Adrenal gland (tissue), 12 donors: ENCODE data around the gene AP2S1. TPM values are rescaled to one million over a fixed set of nuclear protein-coding genes. Genes with fewer than 3 reads are reported as not detected.

Experiments
- DNase-seq, 7 donors: peaks; one replicate each; pipeline ENCODE4 v3.0.0-alpha.2; 2019 to 2020
- H3K27ac ChIP-seq, 5 donors: fragments of 200-600 bp; sonication (generic) in 4 of 5; 1 replicate in 3 of 5; 2 replicates in 2 of 5; pipeline versions ENCODE4 v1.5.1 to v1.8.0; 2016 to 2020; ENCODE audit warnings: mild to moderate bottlenecking in 1 of 5
- H3K27me3 ChIP-seq: fragments of 200-600 bp; 2 replicates; pipeline ENCODE4 v1.8.0; 2021
- H3K36me3 ChIP-seq, 2 donors: fragments of 200-600 bp; replicated peaks in 1 of 2; 1 replicate in 1 of 2; 2 replicates in 1 of 2; pipeline versions ENCODE4 v1.5.1 to v1.8.0; 2018 to 2022
- H3K4me1 ChIP-seq, 2 donors: fragments of 200-600 bp; replicated peaks in 1 of 2; 1 replicate in 1 of 2; 2 replicates in 1 of 2; pipeline versions ENCODE4 v1.5.1 to v1.8.0; 2018 to 2021
- H3K4me3 ChIP-seq, 4 donors: fragments of 200-600 bp; sonication (generic) in 3 of 4; one replicate each; pipeline ENCODE4 v1.5.1; 2016 to 2018
- H3K9me3 ChIP-seq, 3 donors: fragments of 200-600 bp; sonication (generic) in 1 of 3; replicated peaks in 1 of 3; 1 replicate in 2 of 3; 2 replicates in 1 of 3; pipeline versions ENCODE4 v1.5.1 to v1.8.0; 2016 to 2021
- CTCF ChIP-seq, 6 experiments: fragments of 450-650 bp in 4 of 6; fragments of 200-600 bp in 2 of 6; sonication (generic) in 1 of 6; IDR thresholded peaks; 1 replicate in 5 of 6; 2 replicates in 1 of 6; pipeline versions ENCODE4 v1.5.1 to v1.8.0; 2016 to 2021; ENCODE audit warnings: antibody characterized with exemption in 6 of 6, mild to moderate bottlenecking in 2 of 6, moderate library complexity in 1 of 6
- POLR2A ChIP-seq, 2 donors: fragments of 450-650 bp; IDR thresholded peaks; one replicate each; pipeline ENCODE4 v1.6.1; 2017; ENCODE audit warnings: antibody characterized with exemption in 2 of 2, mild to moderate bottlenecking in 2 of 2, moderate library complexity in 1 of 2
- WGBS, 4 donors: extraction: QIAGEN DNeasy Blood & Tissue Kit in 2 of 4; methylation state at CpG; one replicate each; pipeline versions ENCODE4 v1.1.5 to v1.1.7; 2013 to 2017; 5-methylcytosine and 5-hydroxymethylcytosine counted together
- intact Hi-C, 2 donors: fragments of 100-400 bp; cut with DNase I; formaldehyde crosslinking; loops; one replicate each; pipeline versions ENCODE4 v1.14.1 to v1.15.0; 2022 to 2023
- polyA plus RNA-seq, 3 donors: library from polyadenylated mRNA; stranded (reverse); fragments of 200-250 nt in 2 of 3; fragments of 350-450 nt in 1 of 3; fragmentation: Illumina TruSeq in 1 of 3; extraction: RNeasy Lipid Tissue Mini Kit (QIAGEN cat#74804) in 1 of 3; gene quantifications; one replicate each; pipeline ENCODE4 v1.2.3, GENCODE V29; 2013 to 2014
- total RNA-seq, 9 donors: library from RNA; depleted of rRNA in 4 of 9; stranded (reverse); fragments of >200 nt in 4 of 9; fragments of 120-200 nt in 1 of 9; fragmentation: NEBNext Ultra II Directional in 1 of 9; extraction: Animal tissue kit (Norgen Biotek cat#: 25700) in 1 of 9; gene quantifications; one replicate each; pipeline versions ENCODE4 v1.1.0 to v1.2.4, GENCODE V29; 2013 to 2023
- donor health status: healthy with polysubstance abuse.
- donor health status: Bipolar disorder and iron deficiency.
- donor health status: DM: yes; HTN: yes; CAD: no.
- donor health status: DM: no; HTN: no; CAD: no.
- donor health status: DM: no; HTN: no; CAD: no.
- donor health status: DM: yes; HTN: yes; CAD: no.

AP2S1 gene
- total and polyA plus RNA-seq, 12 donors: 91.1 to 216 (median 166) TPM

DNA sequence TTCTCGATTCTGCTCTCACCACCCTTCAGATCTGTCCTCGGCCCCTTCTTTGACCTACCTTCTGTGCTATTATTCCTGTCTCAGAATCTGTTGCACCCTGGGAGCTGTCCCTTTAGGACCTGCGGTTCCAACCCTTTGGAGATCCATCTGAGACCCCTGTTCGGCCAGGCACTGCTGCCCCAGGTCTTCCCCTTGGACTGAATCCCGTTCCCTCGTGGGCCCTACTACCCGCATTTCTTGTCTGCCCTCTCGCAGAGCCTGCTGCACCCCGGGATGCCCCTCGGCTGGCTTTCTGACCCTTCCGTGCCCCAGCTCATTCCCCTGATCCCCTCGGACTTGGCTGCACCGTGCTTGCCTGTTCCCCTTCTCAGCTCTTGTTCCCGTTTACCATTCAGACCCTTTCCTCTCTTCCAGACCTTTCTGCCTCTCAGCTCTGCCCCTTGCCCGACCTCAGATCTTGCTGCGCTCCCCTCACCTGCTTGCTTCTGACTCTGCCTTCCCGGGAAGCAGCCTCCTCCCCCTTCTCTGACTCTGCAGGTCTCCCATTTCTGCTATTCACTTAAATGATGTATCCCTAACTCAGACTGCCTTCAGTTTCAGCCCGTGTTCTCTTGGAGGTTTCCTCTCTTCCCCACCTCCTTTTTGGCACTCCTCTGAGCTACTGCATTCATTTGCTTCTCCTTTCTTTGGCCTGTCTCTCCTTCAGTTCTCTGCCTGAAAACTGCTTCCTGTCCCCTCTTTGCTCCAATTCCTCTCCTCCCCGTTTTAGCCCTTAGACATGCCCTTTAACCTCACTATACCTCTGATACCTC is 11.3 kb upstream of the AP2S1 start:
- intact Hi-C loops: loop anchor here in 1 of 2 donors (5.0 kb wide), 1 partner anchor 35 kb away; no protein-coding TSS in a partner anchor
- WGBS, 4 donors: 1 to 2% (median 1%) methylated on average over 19 of the region's 19 CpGs
- DNase-seq: peak in 4 of 7 donors; percentile 33 to 56 (median 40)

GRCh38 chr19:46860846-46861690 is 10.4 kb upstream of the AP2S1 start, which contains the start of gene ARHGAP35:
TSS of gene ARHGAP35 (plus strand) at chr19:46860997. CDS start at chr19:46918676, 57,679 bp downstream.
- 0 to 2% (median 0%) methylated on average over 4 to 62 of the region's 91 CpGs for WGBS, 4 donors
- TF ChIP-seq POLR2A (IDR thresholded peaks at IDR 0.05) (no peak), CTCF (IDR thresholded peaks at IDR 0.05) (no peak)
- Histone ChIP-seq H3K27me3 (no peaks in the 10 kb centered on the region), H3K9me3 (no peaks in the 10 kb centered on the region), H3K4me3 (peak within 1 kb of the TSS; percentile 42 to 99 (median 52)), H3K4me1 (peaks cover 43 to 51% of the 10 kb centered on the region in 2 donors), H3K36me3 (no peaks in the 10 kb centered on the region), H3K27ac (peak within 1 kb of the TSS; percentile 91 to 100 (median 99))
- intact Hi-C loops: loop anchor here in 1 of 2 donors (5.0 kb wide), 1 partner anchor 36 kb away; no protein-coding TSS in a partner anchor
- DNase-seq: peak in 4 of 7 donors; percentile 33 to 52 (median 42)

More for the DNA sequence above, 11.3 kb upstream of the AP2S1 start:
- Histone ChIP-seq H3K36me3 (no peaks in the 10 kb centered on the region), H3K9me3 (no peaks in the 10 kb centered on the region), H3K27ac (peak overlapping the region in 4 of 5 donors; percentile 6 to 100 (median 95)), H3K4me1 (peaks cover 45 to 53% of the 10 kb centered on the region in 2 donors), H3K27me3 (no peaks in the 10 kb centered on the region), H3K4me3 (peak overlapping the region; percentile 5 to 99 (median 41))
- TF ChIP-seq POLR2A (IDR thresholded peaks at IDR 0.05): peak in 1 of 2 donors; percentile 4
- no peak for TF ChIP-seq CTCF (IDR thresholded peaks at IDR 0.05)

GRCh38 chr19:46860125-46860845 is 9.6 kb upstream of the AP2S1 start:
- H3K9me3 ChIP-seq: no peaks in the 10 kb centered on the region
- H3K4me1 ChIP-seq: peaks cover 39 to 52% of the 10 kb centered on the region in 2 donors
- DNase-seq: peak; percentile 98 to 99 (median 99)
- H3K36me3 ChIP-seq: no peaks in the 10 kb centered on the region
- intact Hi-C loops: loop anchor here in 1 of 2 donors (5.0 kb wide), 1 partner anchor 37 kb away; no protein-coding TSS in a partner anchor
- TF ChIP-seq CTCF (IDR thresholded peaks at IDR 0.05): peak in 1 of 6 experiments; percentile 9
- peak; percentile 77 to 92 for TF ChIP-seq POLR2A (IDR thresholded peaks at IDR 0.05)
- peak overlapping the region; percentile 42 to 99 (median 52) for H3K4me3 ChIP-seq
- H3K27me3 ChIP-seq: no peaks in the 10 kb centered on the region
- H3K27ac ChIP-seq: peak overlapping the region; percentile 91 to 100 (median 99)
- 0% methylated on average over 19 to 89 of the region's 89 CpGs for WGBS, 4 donors
